Measurements from ENCODE around the gene MRPL30.

GRCh38 chr2:99158599-99158998, 22.4 kb upstream of the MRPL30 start:
- TF ChIP-seq POLR2A (IDR thresholded peaks at IDR 0.05) (no peak), CTCF (IDR thresholded peaks at IDR 0.05) (no peak)
